H1 (cell line): Measurements from ENCODE around the gene EN1. TPM values are rescaled to one million over a fixed set of nuclear protein-coding genes. Genes with fewer than 3 reads are reported as not detected.

Experiments
- CTCF ChIA-PET: fragments of 300-600 bp; sonication (Branson Sonifier 250); formaldehyde crosslinking; loops from one replicate; lab custom pipeline; 2021; ENCODE audit not compliant: partially characterized antibody; lab: Charles Lee
- POLR2A ChIA-PET: fragments of 300-600 bp; sonication (Branson Sonifier 250); formaldehyde crosslinking; loops from one replicate; lab custom pipeline; 2021; ENCODE audit warnings: inconsistent platforms; ENCODE audit not compliant: partially characterized antibody; lab: Charles Lee
- DNase-seq, 2 experiments: peaks; one replicate each; pipeline versions ENCODE4 v3.0.0 to v3.0.0-alpha.2; 2010 to 2022; ENCODE audit warnings: low spot score in 2 of 2, low read depth in 1 of 2, mixed read lengths in 1 of 2
- FAIRE-seq: peaks from 2 replicates; lab custom pipeline; 2011; peaks lifted over from hg19 to GRCh38; lab: Jason Lieb, UNC
- H2AFZ ChIP-seq: 2 replicates; pipeline ENCODE4 v1.8.1; 2012; ENCODE audit warnings: low read length, inconsistent platforms
- H2AK5ac ChIP-seq: 2 replicates; pipeline ENCODE4 v1.6.1; 2013; ENCODE audit warnings: low read depth, low read length
- H2BK120ac ChIP-seq: replicated peaks from 2 replicates; pipeline ENCODE3; 2013; ENCODE audit warnings: low read depth, low read length, inconsistent platforms
- H2BK12ac ChIP-seq: 2 replicates; pipeline ENCODE4 v1.6.1; 2013; ENCODE audit warnings: low read depth, low read length
- H2BK15ac ChIP-seq: 2 replicates; pipeline ENCODE4 v1.6.1; 2013; ENCODE audit warnings: low read length
- H2BK20ac ChIP-seq: 2 replicates; pipeline ENCODE4 v1.6.1; 2013; ENCODE audit warnings: low read length
- H2BK5ac ChIP-seq: 2 replicates; pipeline ENCODE4 v1.6.1; 2013; ENCODE audit warnings: low read depth, low read length
- H3K14ac ChIP-seq: 2 replicates; pipeline ENCODE4 v1.6.1; 2013; ENCODE audit warnings: inconsistent platforms; ENCODE audit not compliant: insufficient read length
- H3K18ac ChIP-seq: 2 replicates; pipeline ENCODE4 v1.6.1; 2013; ENCODE audit warnings: low read length; ENCODE audit errors: extremely low read depth
- H3K23ac ChIP-seq: 2 replicates; pipeline ENCODE4 v1.6.1; 2013; ENCODE audit warnings: inconsistent platforms; ENCODE audit not compliant: insufficient read length
- H3K23me2 ChIP-seq: 2 replicates; pipeline ENCODE4 v1.6.1; 2013; ENCODE audit warnings: low read depth, low read length
- H3K27ac ChIP-seq: 2 replicates; pipeline ENCODE4 v1.6.1; 2011; ENCODE audit warnings: low read depth, low read length, inconsistent platforms
- H3K27me3 ChIP-seq, 4 experiments: replicated peaks in 1 of 4; 1 replicate in 1 of 4; 2 replicates in 3 of 4; pipeline versions ENCODE4 v1.6.1 to v1.8.1; 2011 to 2013; ENCODE audit warnings: low read length in 3 of 4, mild to moderate bottlenecking in 3 of 4, inconsistent platforms in 2 of 4, mixed read lengths in 2 of 4, moderate library complexity in 1 of 4; ENCODE audit not compliant: control insufficient read depth in 3 of 4, insufficient read depth in 3 of 4; ENCODE audit errors: extremely low read depth in 1 of 4
- H3K36me3 ChIP-seq, 4 experiments: 2 replicates each; pipeline versions ENCODE4 v1.6.1 to v1.8.1; 2011 to 2013; ENCODE audit warnings: mild to moderate bottlenecking in 4 of 4, low read length in 3 of 4, moderate library complexity in 2 of 4, control low read depth in 1 of 4, inconsistent platforms in 1 of 4; ENCODE audit not compliant: insufficient read depth in 4 of 4, control insufficient read depth in 2 of 4
- H3K4ac ChIP-seq: replicated peaks from 2 replicates; pipeline ENCODE3; 2013; ENCODE audit warnings: low read length, low read depth, mixed read lengths, inconsistent platforms; ENCODE audit not compliant: insufficient read length
- H3K4me1 ChIP-seq, 4 experiments: replicated peaks in 1 of 4; 1 replicate in 1 of 4; 2 replicates in 3 of 4; pipeline versions ENCODE4 v1.6.1 to v1.8.1; 2011 to 2013; ENCODE audit warnings: low read length in 3 of 4, inconsistent platforms in 2 of 4, mixed read lengths in 1 of 4; ENCODE audit not compliant: insufficient read depth in 4 of 4, control insufficient read depth in 3 of 4
- H3K4me2 ChIP-seq, 2 experiments: 2 replicates each; pipeline versions ENCODE4 v1.6.1 to v1.8.1; 2011 to 2013; ENCODE audit warnings: low read depth in 2 of 2, low read length in 2 of 2, control low read depth in 1 of 2, inconsistent platforms in 1 of 2, mild to moderate bottlenecking in 1 of 2; ENCODE audit not compliant: insufficient read depth in 1 of 2
- H3K4me3 ChIP-seq, 4 experiments: fragments of 200-600, 300-600 bp in 1 of 4; sonication (generic), shearing (Covaris generic), sonication (Bioruptor Twin) in 1 of 4; 2 replicates each; pipeline versions ENCODE4 v1.5.1 to v1.8.1; 2011 to 2016; ENCODE audit warnings: low read length in 4 of 4, low read depth in 3 of 4, control low read depth in 2 of 4, inconsistent platforms in 2 of 4, mild to moderate bottlenecking in 2 of 4, mixed read lengths in 1 of 4, moderate library complexity in 1 of 4; ENCODE audit not compliant: insufficient read depth in 2 of 4; ENCODE audit errors: extremely low read depth in 1 of 4
- H3K56ac ChIP-seq: replicated peaks from 2 replicates; pipeline ENCODE3; 2013; ENCODE audit warnings: low read depth, mild to moderate bottlenecking, mixed read lengths, low read length, inconsistent platforms; ENCODE audit not compliant: insufficient read length
- H3K79me1 ChIP-seq: 2 replicates; pipeline ENCODE4 v1.6.1; 2013; ENCODE audit warnings: low read depth, low read length, control low read depth
- H3K79me2 ChIP-seq, 2 experiments: 2 replicates each; pipeline versions ENCODE4 v1.6.1 to v1.8.1; 2012 to 2013; ENCODE audit warnings: low read length in 2 of 2, mild to moderate bottlenecking in 2 of 2, inconsistent platforms in 1 of 2; ENCODE audit not compliant: insufficient read depth in 2 of 2, control insufficient read depth in 1 of 2
- H3K9ac ChIP-seq, 4 experiments: replicated peaks in 1 of 4; 1 replicate in 1 of 4; 2 replicates in 3 of 4; pipeline versions ENCODE4 v1.6.1 to v1.8.1; 2011 to 2013; ENCODE audit warnings: low read depth in 3 of 4, low read length in 3 of 4, control low read depth in 2 of 4, mild to moderate bottlenecking in 2 of 4, moderate library complexity in 2 of 4, inconsistent platforms in 1 of 4; ENCODE audit errors: extremely low read depth in 1 of 4
- H3K9me3 ChIP-seq, 2 experiments: 2 replicates each; pipeline versions ENCODE4 v1.6.1 to v1.8.1; 2012 to 2013; ENCODE audit warnings: mild to moderate bottlenecking in 2 of 2, moderate library complexity in 2 of 2, control low read depth in 1 of 2, inconsistent platforms in 1 of 2, low read depth in 1 of 2, low read length in 1 of 2, mixed read lengths in 1 of 2; ENCODE audit not compliant: insufficient read depth in 2 of 2
- H4K20me1 ChIP-seq, 2 experiments: replicated peaks in 1 of 2; 2 replicates each; pipeline versions ENCODE3 to v1.8.1; 2011 to 2013; ENCODE audit warnings: inconsistent platforms in 2 of 2, low read length in 2 of 2, mild to moderate bottlenecking in 1 of 2; ENCODE audit not compliant: insufficient read depth in 2 of 2, control insufficient read depth in 1 of 2
- H4K5ac ChIP-seq: 2 replicates; pipeline ENCODE4 v1.6.1; 2013; ENCODE audit warnings: low read length, low read depth, mixed read lengths, inconsistent platforms; ENCODE audit not compliant: insufficient read length
- H4K8ac ChIP-seq: 2 replicates; pipeline ENCODE4 v1.8.0; 2013; ENCODE audit warnings: mild to moderate bottlenecking, moderate library complexity, low read length, inconsistent platforms; ENCODE audit not compliant: insufficient read depth; ENCODE audit errors: extremely low read depth
- H4K91ac ChIP-seq: replicated peaks from 2 replicates; pipeline ENCODE3; 2013; ENCODE audit warnings: low read length, mixed read lengths, inconsistent platforms; ENCODE audit not compliant: insufficient read length
- ASH2L ChIP-seq: fragments of 200-600, 300-600 bp; sonication (generic); IDR thresholded peaks from one replicate; pipeline ENCODE4 v1.7.1; 2017; ENCODE audit warnings: low read length
- BACH1 ChIP-seq: IDR thresholded peaks from 2 replicates; pipeline ENCODE4 v1.6.1; 2012; ENCODE audit warnings: low read length, improper control_type of control experiment
- BCL11A ChIP-seq, 2 experiments: IDR thresholded peaks; one replicate each; pipeline ENCODE4 v1.6.1; 2011; ENCODE audit warnings: low read depth in 2 of 2, low read length in 2 of 2, mild to moderate bottlenecking in 2 of 2
- BRCA1 ChIP-seq: IDR thresholded peaks from 2 replicates; pipeline ENCODE4 v1.6.1; 2012; ENCODE audit warnings: low read depth, low read length, improper control_type of control experiment
- MAFK ChIP-seq: IDR thresholded peaks from 2 replicates; pipeline ENCODE4 v1.6.1; 2012; ENCODE audit warnings: low read depth, mild to moderate bottlenecking, improper control_type of control experiment, low read length
- PHF8 ChIP-seq: fragments of 200-600 bp; sonication (generic); conservative IDR thresholded peaks from 2 replicates; pipeline ENCODE4 v1.7.1; 2012; ENCODE audit warnings: low read depth, mild to moderate bottlenecking, inconsistent platforms, low read length, moderate library complexity
- POLR2AphosphoS5 ChIP-seq: IDR thresholded peaks from 2 replicates; pipeline ENCODE4 v1.6.1; 2011; ENCODE audit warnings: low read depth, low read length
- SAP30 ChIP-seq: fragments of 300-600 bp; sonication (generic); IDR thresholded peaks from 2 replicates; pipeline ENCODE4 v1.7.1; 2012; ENCODE audit warnings: low read length, moderate library complexity, mild to moderate bottlenecking, inconsistent platforms; ENCODE audit not compliant: insufficient read depth, insufficient replicate concordance
- TAF7 ChIP-seq: optimal IDR thresholded peaks from 2 replicates; pipeline ENCODE3; 2011; ENCODE audit warnings: low read depth, mild to moderate bottlenecking, inconsistent platforms, low read length, moderate library complexity, borderline replicate concordance
- TCF12 ChIP-seq: IDR thresholded peaks from 2 replicates; pipeline ENCODE4 v1.6.1; 2011; ENCODE audit warnings: low read depth, mild to moderate bottlenecking, low read length
- TEAD4 ChIP-seq: IDR thresholded peaks from 2 replicates; pipeline ENCODE4 v1.6.1; 2012; ENCODE audit warnings: low read depth, low read length, inconsistent platforms, mixed read lengths
- WGBS, 2 experiments: shearing (Covaris generic) in 1 of 2; methylation state at CpG; one replicate each; pipeline versions ENCODE4 v1.1.6 to v1.1.7; 2013 to 2015; ENCODE audit warnings: low lambda C conversion rate in 2 of 2, mixed read lengths in 2 of 2, inconsistent platforms in 1 of 2, low coverage in 1 of 2, missing lambda C conversion rate in 1 of 2; ENCODE audit not compliant: insufficient replicate concordance in 2 of 2, insufficient coverage in 1 of 2, insufficient read length in 1 of 2; ENCODE audit errors: extremely low coverage in 1 of 2, missing lambda C conversion rate in 1 of 2; 5-methylcytosine and 5-hydroxymethylcytosine counted together
- polyA plus RNA-seq, 7 experiments: library from polyadenylated mRNA; depleted of rRNA in 3 of 7; stranded (reverse) in 5 of 7; unstranded in 2 of 7; fragments of >200 nt in 5 of 7; fragments of 200-250 nt in 2 of 7; gene quantifications; 1 replicate in 5 of 7; 2 replicates in 1 of 7; 4 replicates in 1 of 7; pipeline versions ENCODE4 v1.2.1 to v1.2.3, GENCODE V29; 2011 to 2013; ENCODE audit warnings: missing spikeins in 2 of 7, mixed read lengths in 2 of 7
- total RNA-seq: library from RNA; stranded (reverse); fragmentation: NEBNext Ultra II Directional; extraction: Animal tissue kit (Norgen Biotek cat#: 25700); gene quantifications from 2 replicates; pipeline ENCODE4 v1.2.1, GENCODE V29; 2021
- TF ChIP-seq, protein P1 (sequence below): IDR thresholded peaks from 2 replicates; pipeline ENCODE4 v1.6.1; 2012; ENCODE audit warnings: inconsistent platforms
- TF ChIP-seq, protein P2 (sequence below): IDR thresholded peaks from 2 replicates; pipeline ENCODE4 v1.6.1; 2011; ENCODE audit warnings: low read depth, mild to moderate bottlenecking, low read length; ENCODE audit not compliant: insufficient read depth

The EN1 gene
- total and polyA plus RNA-seq, 2 of the 8 experiments (the other 6 are each of a cell fraction or from before 2014, with no cell fraction given), result not detected

DNA sequence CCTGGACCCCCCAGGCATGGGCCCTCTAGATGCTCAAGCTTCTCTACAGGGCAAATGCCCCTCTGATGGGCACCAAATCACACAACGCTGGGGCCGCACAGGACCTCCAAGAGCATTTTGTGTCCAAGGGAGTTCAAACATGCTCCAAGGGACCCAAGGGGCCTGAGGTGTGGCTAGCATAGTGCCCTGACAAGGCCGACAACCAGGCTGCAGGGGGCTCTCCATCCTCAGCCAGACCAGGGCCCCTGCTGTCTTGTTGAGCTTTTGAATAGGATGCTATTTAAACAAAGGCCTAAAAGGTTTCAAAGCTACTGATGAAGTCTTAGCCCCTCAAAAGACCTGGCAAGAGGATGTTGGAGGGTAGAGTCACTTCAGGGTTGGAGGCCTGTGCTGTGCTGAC is 33.1 kb downstream of the EN1 start:
- FAIRE-seq, result no peak
- Histone ChIP-seq H3K4me2 (no peak overlapping the region), H4K5ac (no peak overlapping the region)

More for the DNA sequence above, 33.1 kb downstream of the EN1 start:
- no peak overlapping the region for H3K4me3 ChIP-seq
- no peak overlapping the region for H3K23ac ChIP-seq
- POLR2A ChIA-PET, result no interaction called here
- CTCF ChIA-PET, result interaction anchor here (0.6 to 1.5 kb wide), 9 partner anchors 11 to 592 kb away, joined by 3 to 6 read pairs (median 3); no protein-coding TSS in a partner anchor
- no peak overlapping the region for H2BK20ac ChIP-seq
- H3K4ac ChIP-seq, result no peak overlapping the region
- H3K27me3 ChIP-seq, result peaks cover 0 to 6% (median 2%) of the 10 kb centered on the region in 4 experiments; a peak in 4 of 7 replicates
- H3K4me1 ChIP-seq, result peaks cover 10 to 28% (median 12%) of the 10 kb centered on the region in 4 experiments
- no peak for TF ChIP-seq POLR2AphosphoS5
- TF ChIP-seq MAFK, result no peak
- TF ChIP-seq BACH1, result no peak
- TF ChIP-seq, protein P1, sequence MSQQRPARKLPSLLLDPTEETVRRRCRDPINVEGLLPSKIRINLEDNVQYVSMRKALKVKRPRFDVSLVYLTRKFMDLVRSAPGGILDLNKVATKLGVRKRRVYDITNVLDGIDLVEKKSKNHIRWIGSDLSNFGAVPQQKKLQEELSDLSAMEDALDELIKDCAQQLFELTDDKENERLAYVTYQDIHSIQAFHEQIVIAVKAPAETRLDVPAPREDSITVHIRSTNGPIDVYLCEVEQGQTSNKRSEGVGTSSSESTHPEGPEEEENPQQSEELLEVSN, result no peak
- no peak for TF ChIP-seq TAF7
- TF ChIP-seq BRCA1, result no peak
- TF ChIP-seq SAP30, result no peak
- no peak for TF ChIP-seq ASH2L
- TF ChIP-seq TCF12, result no peak
- TF ChIP-seq PHF8, result no peak
- TF ChIP-seq, protein P2, sequence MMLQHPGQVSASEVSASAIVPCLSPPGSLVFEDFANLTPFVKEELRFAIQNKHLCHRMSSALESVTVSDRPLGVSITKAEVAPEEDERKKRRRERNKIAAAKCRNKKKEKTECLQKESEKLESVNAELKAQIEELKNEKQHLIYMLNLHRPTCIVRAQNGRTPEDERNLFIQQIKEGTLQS, result no peak
- TF ChIP-seq BCL11A (IDR thresholded peaks at IDR 0.05; ENCODE audit: low read depth in 2 of 2, low read length in 2 of 2), result no peak
- TF ChIP-seq TEAD4, result no peak
- H3K23me2 ChIP-seq, result no peaks in the 10 kb centered on the region
- H3K9ac ChIP-seq, result no peak overlapping the region; a peak in 1 of 7 replicates
- H4K8ac ChIP-seq, result no peak overlapping the region
- no peaks in the 10 kb centered on the region for H3K79me2 ChIP-seq
- no peaks in the 10 kb centered on the region for H4K20me1 ChIP-seq
- no peak overlapping the region for H3K18ac ChIP-seq
- H3K36me3 ChIP-seq, result no peaks in the 10 kb centered on the region
- H3K14ac ChIP-seq, result no peak overlapping the region
- H3K27ac ChIP-seq, result no peak overlapping the region
- DNase-seq, result no peak
- no peak overlapping the region for H3K56ac ChIP-seq
- no peaks in the 10 kb centered on the region for H3K79me1 ChIP-seq
- no peak overlapping the region for H4K91ac ChIP-seq
- no peak overlapping the region for H2BK120ac ChIP-seq
- no peaks in the 10 kb centered on the region for H3K9me3 ChIP-seq
- no peak overlapping the region for H2AK5ac ChIP-seq
- H2AFZ ChIP-seq, result no peak overlapping the region
- no peak overlapping the region for H2BK5ac ChIP-seq
- no peak overlapping the region for H2BK12ac ChIP-seq
- H2BK15ac ChIP-seq, result no peak overlapping the region; the same call in 1 of the 2 replicates
- 67% methylated on average over 3 of the region's 3 CpGs; no CpG with 5 or more reads in 1 of the 2 experiments for WGBS, 2 experiments
